Subcutaneous adipose tissue (tissue), 4 donors: ENCODE results near the gene KIF1C. TPM values are rescaled to one million over a fixed set of nuclear protein-coding genes. Genes with fewer than 3 reads are reported as not detected.

Experiments used
- small RNA-seq: library from RNA; depleted of rRNA; stranded (forward); fragments of <200 nt; gene quantifications from one replicate; pipeline ENCODE3, GENCODE V24; 2016
- total RNA-seq, 4 donors: library from RNA; depleted of rRNA; stranded (reverse); fragments of >200 nt; gene quantifications; one replicate each; pipeline ENCODE4 v1.1.0, GENCODE V29; 2016
- TF ChIP-seq, protein P1 (sequence below): fragments of 450-650 bp; IDR thresholded peaks from one replicate; pipeline ENCODE4 v1.5.1; 2016; ENCODE audit warnings: low read depth, mild to moderate bottlenecking, control low read depth, antibody characterized with exemption, moderate library complexity

Gene KIF1C
- total RNA-seq, 4 donors from 2014 or later: 32.3 to 162 (median 65.2) TPM

DNA sequence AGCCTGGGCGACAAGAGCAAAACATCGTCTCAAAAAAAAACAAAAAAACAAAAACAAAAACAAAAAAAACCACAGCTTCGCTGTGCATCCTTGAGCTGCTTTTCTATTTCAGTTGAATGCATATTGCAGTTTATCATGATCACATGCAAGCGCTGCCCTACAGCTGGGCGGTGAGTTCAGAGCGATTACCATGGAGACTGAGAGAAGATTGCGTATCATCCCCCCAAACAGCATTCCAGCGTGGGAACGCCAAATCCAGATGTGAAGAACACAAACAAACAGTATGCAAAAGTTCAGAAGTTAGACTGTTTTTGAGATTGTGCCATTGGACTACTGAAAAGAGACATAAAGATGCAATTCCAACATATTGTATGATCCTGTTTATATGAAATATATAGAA, 52.5 kb downstream of the KIF1C start:
- TF ChIP-seq, protein P1, sequence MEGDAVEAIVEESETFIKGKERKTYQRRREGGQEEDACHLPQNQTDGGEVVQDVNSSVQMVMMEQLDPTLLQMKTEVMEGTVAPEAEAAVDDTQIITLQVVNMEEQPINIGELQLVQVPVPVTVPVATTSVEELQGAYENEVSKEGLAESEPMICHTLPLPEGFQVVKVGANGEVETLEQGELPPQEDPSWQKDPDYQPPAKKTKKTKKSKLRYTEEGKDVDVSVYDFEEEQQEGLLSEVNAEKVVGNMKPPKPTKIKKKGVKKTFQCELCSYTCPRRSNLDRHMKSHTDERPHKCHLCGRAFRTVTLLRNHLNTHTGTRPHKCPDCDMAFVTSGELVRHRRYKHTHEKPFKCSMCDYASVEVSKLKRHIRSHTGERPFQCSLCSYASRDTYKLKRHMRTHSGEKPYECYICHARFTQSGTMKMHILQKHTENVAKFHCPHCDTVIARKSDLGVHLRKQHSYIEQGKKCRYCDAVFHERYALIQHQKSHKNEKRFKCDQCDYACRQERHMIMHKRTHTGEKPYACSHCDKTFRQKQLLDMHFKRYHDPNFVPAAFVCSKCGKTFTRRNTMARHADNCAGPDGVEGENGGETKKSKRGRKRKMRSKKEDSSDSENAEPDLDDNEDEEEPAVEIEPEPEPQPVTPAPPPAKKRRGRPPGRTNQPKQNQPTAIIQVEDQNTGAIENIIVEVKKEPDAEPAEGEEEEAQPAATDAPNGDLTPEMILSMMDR: no peak

DNA sequence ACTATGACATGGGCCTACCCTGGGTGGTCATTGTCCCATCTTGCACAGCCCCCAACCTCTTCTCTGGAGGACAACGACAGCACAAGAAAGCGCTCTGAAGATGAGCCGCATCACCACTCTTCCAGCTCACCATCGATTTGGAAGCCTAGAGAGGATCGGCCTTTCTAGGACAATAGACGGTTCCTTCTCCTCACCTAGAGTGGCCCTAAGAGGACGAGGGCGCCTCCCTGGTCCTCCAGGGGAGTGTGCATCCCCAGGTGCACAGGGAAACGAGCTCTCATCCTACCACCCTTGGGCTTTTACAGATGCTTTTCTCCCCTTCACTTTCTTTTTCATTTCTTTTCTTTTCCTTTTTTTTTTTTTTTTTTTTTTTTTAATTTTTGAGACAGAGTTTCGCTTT, 57.8 kb downstream of the KIF1C start:
- TF ChIP-seq, protein P1: no peak

DNA sequence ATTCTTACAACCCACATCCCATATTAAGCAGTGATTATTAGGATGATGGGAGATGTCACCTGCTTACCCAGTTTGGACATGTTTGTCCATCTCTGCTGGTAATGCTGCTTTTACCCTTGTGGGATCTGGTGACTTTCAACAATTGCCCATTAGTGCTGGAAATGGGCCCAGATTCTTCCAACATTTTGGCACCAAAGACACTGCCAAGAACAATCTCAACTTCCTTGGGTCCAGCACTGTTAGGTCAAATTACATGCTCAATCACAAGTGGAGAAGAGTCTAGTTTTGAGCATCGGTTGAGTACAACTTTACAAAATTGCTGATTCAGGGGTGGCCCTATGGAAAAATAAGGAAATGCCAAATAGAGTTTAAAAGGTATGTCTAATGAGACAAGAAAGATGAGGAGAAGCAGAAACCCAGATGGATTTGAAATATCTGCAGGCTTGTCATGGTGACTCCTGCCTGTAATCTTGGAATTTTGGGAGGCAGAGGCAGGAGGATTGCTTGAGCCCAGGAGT, 67.5 kb downstream of the KIF1C start:
- TF ChIP-seq, protein P1: no peak

DNA sequence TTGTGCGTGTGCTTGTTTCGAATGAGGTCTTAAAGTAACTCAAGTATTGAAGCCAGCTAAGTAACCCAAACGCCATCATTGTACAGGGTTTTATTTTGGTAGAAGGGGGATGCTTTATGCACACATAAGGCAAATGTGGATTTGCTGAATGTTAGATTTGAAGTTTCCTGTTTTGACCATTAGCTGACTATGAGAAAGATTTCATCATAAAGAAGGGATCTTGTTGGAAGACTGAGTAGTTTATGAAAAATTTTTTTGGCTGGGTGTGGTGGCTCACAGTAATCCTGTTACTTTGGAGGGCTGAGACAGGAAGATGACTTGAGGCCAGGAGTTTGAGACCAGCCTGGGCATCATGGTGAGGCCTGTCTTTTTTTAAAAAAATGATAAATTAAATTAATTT, 70.5 kb downstream of the KIF1C start:
- TF ChIP-seq, protein P1: no peak

DNA sequence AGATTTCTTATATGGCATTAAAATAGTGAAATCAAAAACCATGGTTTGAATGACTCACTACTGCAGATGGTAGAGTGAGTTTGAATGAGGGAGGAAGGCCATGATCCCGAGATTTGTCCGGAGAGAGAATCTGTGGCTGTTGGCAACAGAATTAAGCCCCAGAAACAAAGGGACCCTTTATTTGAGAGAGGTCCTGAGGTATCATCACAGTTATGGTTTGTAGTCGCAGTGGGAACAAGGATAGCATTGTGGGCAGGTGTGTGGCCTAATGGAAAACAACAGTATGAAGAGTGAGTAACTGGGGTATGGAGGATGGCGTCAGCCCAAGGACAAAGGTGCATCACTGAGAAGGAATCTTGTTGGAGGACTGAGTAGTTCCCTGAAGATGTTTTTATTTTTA, 72.0 kb downstream of the KIF1C start:
- TF ChIP-seq, protein P1: no peak

DNA sequence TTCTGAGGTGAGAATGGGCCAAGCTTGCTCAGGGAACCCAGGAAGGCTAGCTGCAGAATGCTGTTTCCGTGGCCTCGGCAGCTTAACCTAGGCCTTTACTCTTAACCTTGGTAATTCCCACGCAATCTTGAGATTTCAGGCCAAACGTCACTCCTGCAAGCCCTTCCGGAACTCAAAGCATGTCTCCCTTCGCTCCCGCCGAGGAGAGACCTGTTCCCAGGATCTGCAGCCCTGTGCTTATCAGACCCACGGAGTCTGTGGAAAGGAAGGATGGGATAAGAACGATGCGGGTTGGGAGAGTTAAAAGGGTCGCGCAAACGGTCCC, 80.0 kb downstream of the KIF1C start:
- TF ChIP-seq, protein P1: no peak

Small RNA genes within 50 kb of the gene (small RNA-seq; reads per million reads assigned to genes)
- gene MIR6864 (not detected), gene MIR6865 (not detected)

Other genes with a start within 250 kb of the KIF1C start
- gene TM4SF5, start 226.1 kb upstream of the KIF1C start, total RNA-seq: not detected
- gene VMO1, start 211.6 kb upstream of the KIF1C start, total RNA-seq: 10 to 100 TPM in 1 of 4 donors, 1 to 10 TPM in 2, not detected in 1; 4.6 to 54.9 (median 5.7) TPM
- not detected for gene GLTPD2, start 209.0 kb upstream of the KIF1C start, total RNA-seq
- 100 to 1,000 TPM; 114 to 187 (median 124) TPM for gene PSMB6, start 201.8 kb upstream of the KIF1C start, total RNA-seq
- gene PLD2, start 190.8 kb upstream of the KIF1C start, total RNA-seq: 10 to 100 TPM; 12.6 to 25.0 (median 18.1) TPM
- 10 to 100 TPM; 12.9 to 61.0 (median 28.2) TPM for gene MINK1, start 164.6 kb upstream of the KIF1C start, total RNA-seq
- gene C17orf107, start 98.4 kb upstream of the KIF1C start, total RNA-seq: 1 to 10 TPM in 2 of 4 donors, under 1 TPM in 2; 0.38 to 2.2 (median 0.87) TPM
- gene CHRNE, start 94.9 kb upstream of the KIF1C start, total RNA-seq: under 1 TPM; 0.34 to 0.94 (median 0.46) TPM
- gene GP1BA, start 65.7 kb upstream of the KIF1C start, total RNA-seq: not detected
- gene SLC25A11, start 57.9 kb upstream of the KIF1C start, total RNA-seq: 10 to 100 TPM; 25.3 to 85.5 (median 27.9) TPM
- gene RNF167, start 57.7 kb upstream of the KIF1C start, total RNA-seq: 10 to 100 TPM; 21.7 to 42.0 (median 31.0) TPM
- 100 to 1,000 TPM; 244 to 584 (median 435) TPM for gene PFN1, start 49.4 kb upstream of the KIF1C start, total RNA-seq
- gene ENO3, start 46.8 kb upstream of the KIF1C start, total RNA-seq: 1 to 10 TPM; 2.3 to 8.3 (median 3.8) TPM
- 10 to 100 TPM; 37.5 to 67.6 (median 54.1) TPM for gene SPAG7, start 30.1 kb upstream of the KIF1C start, total RNA-seq
- 10 to 100 TPM; 11.4 to 21.9 (median 17.5) TPM for gene CAMTA2, start 10.3 kb upstream of the KIF1C start, total RNA-seq
- 1 to 10 TPM in 3 of 4 donors, under 1 TPM in 1; 0.85 to 1.3 (median 1.1) TPM for gene INCA1, start 428 bp upstream of the KIF1C start, total RNA-seq
- not detected for gene SLC52A1, start 37.5 kb downstream of the KIF1C start, total RNA-seq
- gene ZFP3, start 80.5 kb downstream of the KIF1C start, total RNA-seq: 1 to 10 TPM; 3.2 to 5.9 (median 4.0) TPM
- gene ZNF232, start 113.9 kb downstream of the KIF1C start, total RNA-seq: 10 to 100 TPM in 1 of 4 donors, 1 to 10 TPM in 3; 1.5 to 11.9 (median 6.0) TPM
- 1 to 10 TPM in 1 of 4 donors, under 1 TPM in 2, not detected in 1; 0.22 to 5.1 (median 0.51) TPM for gene USP6, start 118.1 kb downstream of the KIF1C start, total RNA-seq
- 10 to 100 TPM in 3 of 4 donors, 1 to 10 TPM in 1; 5.5 to 17.1 (median 11.0) TPM for gene ZNF594, start 193.9 kb downstream of the KIF1C start, total RNA-seq
- gene SCIMP, start 236.9 kb downstream of the KIF1C start, total RNA-seq: 10 to 100 TPM in 1 of 4 donors, 1 to 10 TPM in 3; 1.7 to 17.0 (median 7.6) TPM